Omental fat pad (tissue), 4 donors: ENCODE results near the gene BSN. TPM values are rescaled to one million over a fixed set of nuclear protein-coding genes. Genes with fewer than 3 reads are reported as not detected.

Experiments
- ATAC-seq: fragments of 150-250 bp; one replicate; pipeline ENCODE4 v1.9.1; 2016; ENCODE audit warnings: mild to moderate bottlenecking, moderate library complexity; ENCODE audit not compliant: low FRiP score
- DNase-seq: peaks from one replicate; pipeline ENCODE4 v3.0.0-alpha.2; 2019; ENCODE audit warnings: low spot score
- CTCF ChIP-seq, 3 donors: fragments of 450-650 bp; IDR thresholded peaks; one replicate each; pipeline ENCODE4 v1.5.1; 2016 to 2017; ENCODE audit warnings: antibody characterized with exemption in 3 of 3, mild to moderate bottlenecking in 3 of 3, moderate library complexity in 2 of 3
- total RNA-seq, 4 donors: library from RNA; depleted of rRNA; stranded (reverse); fragments of >200 nt; gene quantifications; one replicate each; pipeline ENCODE4 v1.1.0, GENCODE V29; 2016

BSN gene
- total RNA-seq, 4 donors from 2014 or later: 0.09 to 0.63 (median 0.37) TPM

DNA sequence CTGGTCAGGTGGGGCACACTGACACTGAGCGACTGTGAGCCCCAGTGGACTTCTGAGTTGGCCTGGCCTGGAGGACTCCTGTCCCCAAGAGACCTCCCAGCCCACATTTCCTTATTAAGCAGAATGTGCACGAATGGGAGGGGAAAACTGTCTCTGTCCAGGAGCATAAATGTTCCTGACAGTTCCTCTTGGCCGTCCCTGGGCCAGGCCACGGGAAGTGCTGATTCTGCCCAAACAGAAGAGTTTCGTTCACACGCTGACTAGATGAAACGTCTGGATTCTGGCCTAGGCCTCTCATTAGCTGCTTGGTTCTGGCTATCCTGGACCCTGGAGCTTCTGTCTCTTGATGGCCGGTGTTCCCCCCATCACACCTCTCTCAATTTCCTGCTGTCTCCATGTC, 90.4 kb downstream of the BSN start:
- TF ChIP-seq CTCF (IDR thresholded peaks at IDR 0.05): no peak
- no peak for ATAC-seq

GRCh38 chr3:49646236-49646635, 92.0 kb downstream of the BSN start:
- DNase-seq (no peak), ATAC-seq (no peak)
- TF ChIP-seq CTCF (IDR thresholded peaks at IDR 0.05): no peak

More for the DNA sequence above, 90.4 kb downstream of the BSN start:
- no peak for DNase-seq

- no peak for DNase-seq
- TF ChIP-seq CTCF (IDR thresholded peaks at IDR 0.05): no peak
- no peak for ATAC-seq
These were observed 93.5 kb downstream of the BSN start for GRCh38 chr3:49647741-49648140.

- ATAC-seq (no peak), DNase-seq (no peak)
- TF ChIP-seq CTCF (IDR thresholded peaks at IDR 0.05): no peak
These were observed 94.2 kb downstream of the BSN start for GRCh38 chr3:49648354-49649019.

GRCh38 chr3:49649576-49649975, 95.3 kb downstream of the BSN start:
- DNase-seq: no peak
- TF ChIP-seq CTCF (IDR thresholded peaks at IDR 0.05): no peak
- no peak for ATAC-seq

DNA sequence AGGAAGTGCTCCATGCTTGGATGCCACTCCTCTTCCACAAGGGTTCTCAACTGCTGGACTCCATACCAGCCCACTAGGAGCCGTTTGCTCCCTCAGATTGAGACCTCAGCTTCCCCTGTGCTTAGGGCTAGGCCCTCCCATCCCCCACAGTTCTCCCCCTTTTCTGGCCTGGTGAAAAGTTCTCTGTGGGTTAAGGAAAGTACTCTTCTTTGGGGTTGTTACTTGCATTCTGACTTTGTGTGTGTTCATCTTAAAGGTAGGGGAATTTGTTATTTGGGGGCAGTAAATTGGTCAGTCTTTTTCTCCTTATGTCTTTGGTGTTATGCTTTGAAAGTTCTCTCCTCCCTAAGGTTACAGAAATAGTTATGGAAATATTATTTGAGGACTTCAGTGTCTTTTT, 95.9 kb downstream of the BSN start:
- ATAC-seq (no peak), DNase-seq (no peak)
- TF ChIP-seq CTCF (IDR thresholded peaks at IDR 0.05): no peak

DNA sequence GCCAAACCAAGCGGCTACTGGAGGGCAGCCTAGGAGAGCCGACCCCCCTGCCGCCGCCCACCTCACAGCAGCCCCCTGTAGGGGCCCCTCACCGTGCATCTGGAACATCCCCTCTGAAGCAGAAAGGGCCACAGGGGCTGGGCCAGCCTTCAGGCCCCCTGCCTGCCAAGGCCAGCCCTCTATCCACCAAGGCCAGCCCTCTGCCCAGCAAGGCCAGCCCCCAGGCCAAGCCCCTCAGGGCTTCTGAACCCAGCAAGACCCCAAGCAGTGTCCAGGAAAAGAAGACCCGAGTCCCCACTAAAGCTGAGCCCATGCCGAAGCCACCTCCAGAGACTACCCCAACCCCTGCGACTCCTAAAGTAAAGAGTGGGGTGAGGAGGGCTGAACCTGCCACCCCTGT, 96.4 kb downstream of the BSN start:
- no peak for ATAC-seq
- TF ChIP-seq CTCF (IDR thresholded peaks at IDR 0.05): no peak
- no peak for DNase-seq
